Loucy (cell line): Measurements from ENCODE around the gene ZNF362.

Experiments used
- CTCF ChIP-seq: fragments of 200-600 bp; sonication (generic); conservative IDR thresholded peaks from 2 replicates; pipeline ENCODE4 v1.5.1; 2014; ENCODE audit warnings: mild to moderate bottlenecking, antibody characterized with exemption, low read length
- EZH2phosphoT487 ChIP-seq: fragments of 200-600 bp; IDR thresholded peaks from 2 replicates; pipeline ENCODE4 v1.6.1; 2018; ENCODE audit warnings: antibody characterized with exemption, mild to moderate bottlenecking, moderate library complexity, borderline replicate concordance

GRCh38 chr1:33348194-33348593 lies 91.9 kb downstream of the ZNF362 start:
- TF ChIP-seq CTCF (no peak), EZH2phosphoT487 (no peak)
